IMR-90 (cell line): Measurements from ENCODE around the gene NACC1. TPM values are rescaled to one million over a fixed set of nuclear protein-coding genes. Genes with fewer than 3 reads are reported as not detected.

Experiments used
- ATAC-seq: fragments of 200-7000 bp; cut with Tn5 transposase; 2 replicates; pipeline ENCODE4 v1.9.1; 2020; ENCODE audit warnings: low read depth, mild to moderate bottlenecking, moderate library complexity
- BruUV-seq: library from RNA; stranded (reverse); fragments of 400-500 nt; replicated peaks from 2 replicates; lab custom pipeline; 2021; lab: Mats Ljungman, UMichigan
- CTCF ChIA-PET: fragments of 300-600 bp; formaldehyde crosslinking; extraction: SDS; loops from one replicate; lab custom pipeline; 2021; ENCODE audit warnings: antibody characterized with exemption; lab: Yijun Ruan, JAX
- POLR2A ChIA-PET: fragments of 300-600 bp; sonication (Branson Sonifier 250); formaldehyde crosslinking; loops from one replicate; lab custom pipeline; 2022; ENCODE audit warnings: antibody characterized with exemption; ENCODE audit not compliant: unreplicated experiment; lab: Charles Lee
- DNase-seq: peaks from one replicate; pipeline ENCODE4 v3.0.0; 2013
- H2AFZ ChIP-seq: replicated peaks from 2 replicates; pipeline ENCODE3; 2013; ENCODE audit warnings: low read length, mild to moderate bottlenecking; ENCODE audit not compliant: poor library complexity
- H2AK5ac ChIP-seq: 2 replicates; pipeline ENCODE4 v1.6.1; 2013; ENCODE audit warnings: low read depth, low read length, inconsistent platforms
- H2AK9ac ChIP-seq: replicated peaks from 2 replicates; pipeline ENCODE3; 2013; ENCODE audit warnings: mild to moderate bottlenecking, low read depth, low read length, moderate library complexity; ENCODE audit not compliant: poor library complexity
- H2BK120ac ChIP-seq: 2 replicates; pipeline ENCODE4 v1.6.1; 2013; ENCODE audit warnings: low read depth, low read length, inconsistent platforms
- H2BK15ac ChIP-seq: 3 replicates; pipeline ENCODE4 v1.6.1; 2013; ENCODE audit warnings: low read depth, low read length, inconsistent platforms
- H2BK20ac ChIP-seq: 2 replicates; pipeline ENCODE4 v1.6.1; 2013; ENCODE audit warnings: low read depth, mild to moderate bottlenecking, inconsistent platforms, low read length, moderate library complexity
- H2BK5ac ChIP-seq: 2 replicates; pipeline ENCODE4 v1.6.1; 2013; ENCODE audit warnings: mild to moderate bottlenecking, low read depth, low read length, inconsistent platforms; ENCODE audit not compliant: poor library complexity, severe bottlenecking
- H3K14ac ChIP-seq: replicated peaks from 2 replicates; pipeline ENCODE4 v1.6.1; 2013; ENCODE audit warnings: low read depth, low read length, inconsistent platforms
- H3K18ac ChIP-seq: 2 replicates; pipeline ENCODE4 v1.6.1; 2013; ENCODE audit warnings: low read depth, low read length, control low read depth
- H3K23ac ChIP-seq: 2 replicates; pipeline ENCODE4 v1.6.1; 2013; ENCODE audit warnings: low read depth, low read length, inconsistent platforms
- H3K27ac ChIP-seq: 2 replicates; pipeline ENCODE4 v1.5.1; 2013; ENCODE audit warnings: mild to moderate bottlenecking, control low read depth, low read length; ENCODE audit not compliant: insufficient read depth
- H3K27me3 ChIP-seq: 2 replicates; pipeline ENCODE4 v1.6.1; 2013; ENCODE audit warnings: low read length; ENCODE audit not compliant: control insufficient read depth, insufficient read depth
- H3K36me3 ChIP-seq: 2 replicates; pipeline ENCODE4 v1.6.1; 2013; ENCODE audit warnings: low read length, mixed read lengths; ENCODE audit not compliant: control insufficient read depth, insufficient read depth
- H3K4ac ChIP-seq: 2 replicates; pipeline ENCODE4 v1.6.1; 2013; ENCODE audit warnings: low read depth, low read length, inconsistent platforms
- H3K4me1 ChIP-seq: 2 replicates; pipeline ENCODE4 v1.6.1; 2013; ENCODE audit warnings: low read length, mixed read lengths; ENCODE audit not compliant: control insufficient read depth, insufficient read depth
- H3K4me2 ChIP-seq: 2 replicates; pipeline ENCODE4 v1.6.1; 2013; ENCODE audit warnings: low read depth, mild to moderate bottlenecking, control low read depth, low read length, moderate library complexity
- H3K4me3 ChIP-seq: 2 replicates; pipeline ENCODE4 v1.5.1; 2013; ENCODE audit warnings: low read depth, mild to moderate bottlenecking, control low read depth, low read length, moderate library complexity; ENCODE audit not compliant: insufficient read depth
- H3K56ac ChIP-seq: 2 replicates; pipeline ENCODE4 v1.6.1; 2013; ENCODE audit warnings: low read length, inconsistent platforms; ENCODE audit not compliant: insufficient read depth; ENCODE audit errors: extremely low read depth
- H3K79me1 ChIP-seq, 2 experiments: 2 replicates each; pipeline ENCODE4 v1.6.1; 2013; ENCODE audit warnings: low read length in 2 of 2, inconsistent platforms in 1 of 2, low read depth in 1 of 2
- H3K9ac ChIP-seq: 2 replicates; pipeline ENCODE4 v1.6.1; 2013; ENCODE audit warnings: low read depth, low read length, control low read depth
- H3K9me1 ChIP-seq: 2 replicates; pipeline ENCODE4 v1.6.1; 2013; ENCODE audit warnings: low read length, inconsistent platforms; ENCODE audit not compliant: insufficient read depth
- H3K9me3 ChIP-seq: 2 replicates; pipeline ENCODE4 v1.6.1; 2013; ENCODE audit warnings: low read length; ENCODE audit not compliant: control insufficient read depth, insufficient read depth
- H4K20me1 ChIP-seq: 2 replicates; pipeline ENCODE4 v1.6.1; 2013; ENCODE audit warnings: low read length, inconsistent platforms; ENCODE audit not compliant: insufficient read depth
- H4K5ac ChIP-seq: 2 replicates; pipeline ENCODE4 v1.6.1; 2013; ENCODE audit warnings: mild to moderate bottlenecking, low read depth, low read length, control low read depth
- H4K8ac ChIP-seq, 2 experiments: 2 replicates each; pipeline ENCODE4 v1.6.1; 2013; ENCODE audit warnings: low read depth in 2 of 2, low read length in 2 of 2, control low read depth in 1 of 2, inconsistent platforms in 1 of 2
- H4K91ac ChIP-seq: 2 replicates; pipeline ENCODE4 v1.6.1; 2013; ENCODE audit warnings: low read depth, low read length, inconsistent platforms; ENCODE audit not compliant: insufficient read depth
- BHLHE40 ChIP-seq: fragments of 150-350 bp; IDR thresholded peaks from 2 replicates; pipeline ENCODE4 v1.6.1; 2016; ENCODE audit warnings: mild to moderate bottlenecking, low read depth, low read length
- CEBPB ChIP-seq: IDR thresholded peaks from 2 replicates; pipeline ENCODE4 v1.6.1; 2012; ENCODE audit warnings: low read depth, low read length, improper control_type of control experiment
- CHD1 ChIP-seq: IDR thresholded peaks from 2 replicates; pipeline ENCODE4 v1.6.1; 2012; ENCODE audit warnings: low read depth, low read length, improper control_type of control experiment
- CTCF ChIP-seq: conservative IDR thresholded peaks from 2 replicates; pipeline ENCODE4 v1.5.1; 2012; ENCODE audit warnings: mild to moderate bottlenecking, low read depth, low read length, improper control_type of control experiment
- ELK1 ChIP-seq: fragments of 150-350 bp; IDR thresholded peaks from 2 replicates; pipeline ENCODE4 v1.6.1; 2016; ENCODE audit warnings: low read depth, mild to moderate bottlenecking, low read length, moderate library complexity, borderline replicate concordance
- FOS ChIP-seq: fragments of 150-350 bp; IDR thresholded peaks from 2 replicates; pipeline ENCODE4 v1.6.1; 2016; ENCODE audit warnings: low read depth, low read length
- MAFK ChIP-seq: IDR thresholded peaks from 2 replicates; pipeline ENCODE4 v1.6.1; 2012; ENCODE audit warnings: low read depth, low read length, improper control_type of control experiment
- MAZ ChIP-seq: IDR thresholded peaks from 2 replicates; pipeline ENCODE4 v1.6.1; 2012; ENCODE audit warnings: low read depth, mild to moderate bottlenecking, low read length, improper control_type of control experiment, moderate library complexity, borderline replicate concordance
- MXI1 ChIP-seq: IDR thresholded peaks from 2 replicates; pipeline ENCODE4 v1.6.1; 2012; ENCODE audit warnings: low read depth, mild to moderate bottlenecking, low read length, moderate library complexity, borderline replicate concordance
- NFE2L2 ChIP-seq: fragments of 150-350 bp; IDR thresholded peaks from 2 replicates; pipeline ENCODE4 v1.6.1; 2016; ENCODE audit warnings: low read depth, mild to moderate bottlenecking, low read length
- POLR2A ChIP-seq: IDR thresholded peaks from 2 replicates; pipeline ENCODE4 v1.6.1; 2012; ENCODE audit warnings: mild to moderate bottlenecking, low read depth, low read length
- RAD21 ChIP-seq: IDR thresholded peaks from 2 replicates; pipeline ENCODE4 v1.6.1; 2012; ENCODE audit warnings: low read length, improper control_type of control experiment
- RCOR1 ChIP-seq: IDR thresholded peaks from 2 replicates; pipeline ENCODE4 v1.6.1; 2012; ENCODE audit warnings: mild to moderate bottlenecking, low read length, improper control_type of control experiment; ENCODE audit not compliant: insufficient replicate concordance
- RFX5 ChIP-seq: IDR thresholded peaks from 2 replicates; pipeline ENCODE4 v1.8.0; 2012; ENCODE audit warnings: low read depth, mild to moderate bottlenecking, low read length, moderate library complexity
- SMC3 ChIP-seq: fragments of 150-350 bp; IDR thresholded peaks from 2 replicates; pipeline ENCODE4 v1.6.1; 2016; ENCODE audit warnings: low read depth, mild to moderate bottlenecking, antibody characterized with exemption, low read length, moderate library complexity
- USF2 ChIP-seq: fragments of 150-350 bp; IDR thresholded peaks from 2 replicates; pipeline ENCODE4 v1.6.1; 2017; ENCODE audit warnings: mild to moderate bottlenecking, antibody characterized with exemption, low read length, low read depth
- WGBS, 2 experiments: methylation state at CpG; one replicate each; pipeline versions ENCODE4 v1.1.5 to v1.1.7; 2013; ENCODE audit warnings: missing lambda C conversion rate in 2 of 2; ENCODE audit not compliant: insufficient read length in 1 of 2; ENCODE audit errors: extremely low coverage in 2 of 2; 5-methylcytosine and 5-hydroxymethylcytosine counted together
- dilution Hi-C: fragments of 300-500 bp; cut with HindIII; formaldehyde crosslinking; loops from one replicate; pipeline ENCODE4 v1.14.3; 2018; ENCODE audit warnings: low sequenced_read_pairs; ENCODE audit not compliant: unreplicated experiment
- in situ Hi-C: fragments of 300-500 bp; cut with MboI; formaldehyde crosslinking; loops from 3 replicates; pipeline ENCODE4 v1.14.3; 2019; ENCODE audit warnings: low sequenced_read_pairs, inconsistent platforms, mixed read lengths
- intact Hi-C: fragments of 100-400 bp; cut with micrococcal nuclease; formaldehyde crosslinking; loops from 2 replicates; pipeline ENCODE4 v1.10.0; 2022
- polyA plus RNA-seq, 3 experiments: library from polyadenylated mRNA; depleted of rRNA; stranded (reverse); fragments of >200 nt; gene quantifications; 2 replicates each; pipeline ENCODE4 v1.2.3, GENCODE V29; 2012; ENCODE audit warnings: low replicate concordance in 1 of 3
- total RNA-seq: library from RNA; depleted of rRNA; stranded (reverse); fragments of >200 nt; gene quantifications from 2 replicates; pipeline ENCODE4 v1.2.3, GENCODE V29; 2012

NACC1 gene
- total and polyA plus RNA-seq, 2 of the 4 experiments (the other 2 are of a cell fraction) = 42.5 to 181 TPM

- Histone ChIP-seq H2BK120ac (no peak overlapping the region), H3K18ac (no peak overlapping the region), H3K36me3 (peaks cover 34% of the 10 kb centered on the region), H2AFZ (no peak overlapping the region), H3K9me3 (no peaks in the 10 kb centered on the region), H3K4me3 (no peak overlapping the region), H3K4ac (no peak overlapping the region), H3K4me2 (no peak overlapping the region), H2BK5ac (no peak overlapping the region), H3K27me3 (no peaks in the 10 kb centered on the region), H3K27ac (no peak overlapping the region), H3K79me1 (peaks cover 21 to 92% of the 10 kb centered on the region in 2 experiments; a peak in 3 of 4 replicates), H2AK5ac (no peak overlapping the region), H3K23ac (no peak overlapping the region), H4K8ac (no peak overlapping the region), H4K91ac (no peak overlapping the region), H2AK9ac (peak overlapping the region; percentile 42), H2BK15ac (no peak overlapping the region), H4K20me1 (peaks cover 82% of the 10 kb centered on the region), H3K14ac (0 out of 2 replicates have a peak overlapping the region, but pooled peaks have one; percentile 10), H2BK20ac (no peak overlapping the region), H3K4me1 (peaks cover 13% of the 10 kb centered on the region; the same call in 1 of the 2 replicates), H3K9me1 (peaks cover 30% of the 10 kb centered on the region), H3K9ac (no peak overlapping the region), H4K5ac (no peak overlapping the region), H3K56ac (no peak overlapping the region)
- WGBS, 2 experiments = no CpG with 5 or more reads among the region's 12 CpGs
- dilution Hi-C loops (no loop called here), intact Hi-C loops (no loop called here), in situ Hi-C loops (no loop called here)
- no peak for DNase-seq
- no peak for ATAC-seq
- BruUV-seq = no TSS peak
- ChIA-PET CTCF (interaction anchor here (0.6 kb wide), 1 partner anchor 614 kb away, joined by 3 read pairs; a partner anchor contains a TSS), POLR2A (no interaction called here)
- TF ChIP-seq CEBPB (no peak), RCOR1 (no peak), POLR2A (no peak), MAZ (no peak), NFE2L2 (no peak), FOS (no peak), CTCF (no peak), CHD1 (no peak), MAFK (no peak), RFX5 (no peak), BHLHE40 (no peak), ELK1 (no peak), SMC3 (no peak), USF2 (no peak), RAD21 (no peak), MXI1 (no peak)
Observed at GRCh38 chr19:13133241-13133870, 15.3 kb downstream of the NACC1 start.
